Erythroblast (primary cell): ENCODE results near the gene FBXO46.

ENCODE experiments used
- DNase-seq, 2 experiments: peaks; one replicate each; lab custom pipeline; 2025; lab: John Stamatoyannopoulos, UW
- GATA1 ChIP-seq: IDR thresholded peaks from 2 replicates; pipeline ENCODE4 v1.6.1; 2011; ENCODE audit warnings: low read depth, mild to moderate bottlenecking, control low read depth, low read length, moderate library complexity
- POLR2A ChIP-seq: IDR thresholded peaks from 2 replicates; pipeline ENCODE4 v1.6.1; 2011; ENCODE audit warnings: mild to moderate bottlenecking, low read length

The FBXO46 gene

GRCh38 chr19:45768984-45769782 is 38.5 kb upstream of the FBXO46 start, which contains the start of gene SIX5:
SIX5 (minus strand) TSS chr19:45769252; CDS start chr19:45768844, 408 bp downstream.
- DNase-seq, result peak; percentile 98 to 99
- TF ChIP-seq POLR2A, result peak; percentile 42
- no peak for TF ChIP-seq GATA1

- no peak for TF ChIP-seq POLR2A
- TF ChIP-seq GATA1, result no peak
- peak; percentile 70 to 72 for DNase-seq
Observed at GRCh38 chr19:45768655-45768983, 37.9 kb upstream of the FBXO46 start.

- TF ChIP-seq GATA1 (no peak), POLR2A (no peak)
- peak; percentile 66 to 70 for DNase-seq
Observed at GRCh38 chr19:45767881-45768654, 37.4 kb upstream of the FBXO46 start.

GRCh38 chr19:45767410-45767880 is 36.7 kb upstream of the FBXO46 start:
- TF ChIP-seq POLR2A, result no peak
- TF ChIP-seq GATA1, result no peak
- DNase-seq, result no peak

GRCh38 chr19:45766869-45767346 is 36.2 kb upstream of the FBXO46 start:
- TF ChIP-seq GATA1 (no peak), POLR2A (no peak)
- DNase-seq, result no peak

- DNase-seq, result no peak
- TF ChIP-seq POLR2A, result no peak
- no peak for TF ChIP-seq GATA1
Observed at GRCh38 chr19:45766296-45766868, 35.7 kb upstream of the FBXO46 start.

GRCh38 chr19:45765702-45766295 is 35.1 kb upstream of the FBXO46 start:
- DNase-seq, result no peak
- TF ChIP-seq POLR2A (no peak), GATA1 (no peak)

GRCh38 chr19:45764945-45765701 is 34.4 kb upstream of the FBXO46 start:
- TF ChIP-seq POLR2A (no peak), GATA1 (no peak)
- DNase-seq, result no peak

- no peak for DNase-seq
- TF ChIP-seq GATA1, result no peak
- TF ChIP-seq POLR2A, result no peak
Observed at GRCh38 chr19:45764475-45764874, 33.8 kb upstream of the FBXO46 start.

GRCh38 chr19:45763691-45764294 is 33.1 kb upstream of the FBXO46 start:
- DNase-seq, result no peak
- TF ChIP-seq GATA1 (no peak), POLR2A (no peak)

GRCh38 chr19:45762870-45763631 is 32.4 kb upstream of the FBXO46 start:
- no peak for DNase-seq
- TF ChIP-seq GATA1, result no peak
- TF ChIP-seq POLR2A, result no peak

GRCh38 chr19:45761714-45762113 is 31.0 kb upstream of the FBXO46 start:
- TF ChIP-seq GATA1 (no peak), POLR2A (no peak)
- DNase-seq, result no peak
